Measurements from ENCODE around the gene SEC61G.

Gene SEC61G

GRCh38 chr7:54758702-54759592 is at the start of gene SEC61G:
TSS of gene SEC61G (minus strand) at chr7:54759211. CDS start at chr7:54757588, 1,623 bp downstream.
- Histone ChIP-seq H3K9me2 (replicated peaks; ENCODE audit: low read depth, low read length) (no peaks in the 10 kb centered on the region), H3F3A (ENCODE audit: low read depth) (no peaks in the 10 kb centered on the region), H3K79me2 (ENCODE audit: insufficient read depth, low read length) (peaks cover 56% of the 10 kb centered on the region), H3K4me1 (ENCODE audit: insufficient read depth, low read length, poor library complexity, severe bottlenecking) (peaks cover 31% of the 10 kb centered on the region), H3K27me3 (ENCODE audit: insufficient read depth, low read length, poor library complexity, severe bottlenecking) (peaks cover 3% of the 10 kb centered on the region), H4K20me1 (ENCODE audit: insufficient read depth, low read length, poor library complexity, severe bottlenecking) (peaks cover 41% of the 10 kb centered on the region), H3K4me3 (ENCODE audit: low read length, poor library complexity, severe bottlenecking) (peak within 1 kb of the TSS; percentile 98), H3K9ac (ENCODE audit: low read depth, low read length, poor library complexity, severe bottlenecking) (peak within 1 kb of the TSS; percentile 92), H3K9me3 (ENCODE audit: insufficient read depth, low read depth, low read length) (no peaks in the 10 kb centered on the region), H3K36me3 (ENCODE audit: insufficient read depth, low read length) (peaks cover 7% of the 10 kb centered on the region; the same call in 1 of the 2 replicates), H3K4me2 (ENCODE audit: low read depth, low read length, poor library complexity, severe bottlenecking) (peak within 1 kb of the TSS; percentile 93), H2AFZ (ENCODE audit: low read length) (peak within 1 kb of the TSS; percentile 97)
- no peak for TF ChIP-seq CTCF (conservative IDR thresholded peaks at IDR 0.05; ENCODE audit: low read length)
- no peak for TF ChIP-seq EZH2phosphoT487 (IDR thresholded peaks at IDR 0.05; ENCODE audit: borderline replicate concordance)

- H3K4me1 ChIP-seq (ENCODE audit: insufficient read depth, low read length, poor library complexity, severe bottlenecking) = no peaks in the 10 kb centered on the region
- no peaks in the 10 kb centered on the region for H3K9me3 ChIP-seq (ENCODE audit: insufficient read depth, low read depth, low read length)
- H3K27me3 ChIP-seq (ENCODE audit: insufficient read depth, low read length, poor library complexity, severe bottlenecking) = no peaks in the 10 kb centered on the region
- no peaks in the 10 kb centered on the region for H3K36me3 ChIP-seq (ENCODE audit: insufficient read depth, low read length)
- H3K9ac ChIP-seq (ENCODE audit: low read depth, low read length, poor library complexity, severe bottlenecking) = no peak overlapping the region
- no peak overlapping the region for H3K4me3 ChIP-seq (ENCODE audit: low read length, poor library complexity, severe bottlenecking)
- no peaks in the 10 kb centered on the region for H4K20me1 ChIP-seq (ENCODE audit: insufficient read depth, low read length, poor library complexity, severe bottlenecking)
- H2AFZ ChIP-seq (ENCODE audit: low read length) = no peak overlapping the region
- TF ChIP-seq CTCF (conservative IDR thresholded peaks at IDR 0.05; ENCODE audit: low read length) (no peak), EZH2phosphoT487 (IDR thresholded peaks at IDR 0.05; ENCODE audit: borderline replicate concordance) (no peak)
- no peaks in the 10 kb centered on the region for H3K79me2 ChIP-seq (ENCODE audit: insufficient read depth, low read length)
- H3F3A ChIP-seq (ENCODE audit: low read depth) = no peaks in the 10 kb centered on the region
- H3K4me2 ChIP-seq (ENCODE audit: low read depth, low read length, poor library complexity, severe bottlenecking) = no peak overlapping the region
- H3K9me2 ChIP-seq (replicated peaks; ENCODE audit: low read depth, low read length) = no peaks in the 10 kb centered on the region; the same call in 1 of the 2 replicates
Measured at GRCh38 chr7:54802841-54803240, 43.8 kb upstream of the SEC61G start.

GRCh38 chr7:54802114-54802513 is 43.1 kb upstream of the SEC61G start:
- no peaks in the 10 kb centered on the region for H3K4me1 ChIP-seq (ENCODE audit: insufficient read depth, low read length, poor library complexity, severe bottlenecking)
- no peaks in the 10 kb centered on the region for H3F3A ChIP-seq (ENCODE audit: low read depth)
- H3K4me2 ChIP-seq (ENCODE audit: low read depth, low read length, poor library complexity, severe bottlenecking) = no peak overlapping the region
- no peak overlapping the region for H3K4me3 ChIP-seq (ENCODE audit: low read length, poor library complexity, severe bottlenecking)
- no peak overlapping the region for H3K9ac ChIP-seq (ENCODE audit: low read depth, low read length, poor library complexity, severe bottlenecking)
- no peak for TF ChIP-seq EZH2phosphoT487 (IDR thresholded peaks at IDR 0.05; ENCODE audit: borderline replicate concordance)
- H4K20me1 ChIP-seq (ENCODE audit: insufficient read depth, low read length, poor library complexity, severe bottlenecking) = no peaks in the 10 kb centered on the region
- no peaks in the 10 kb centered on the region for H3K9me2 ChIP-seq (replicated peaks; ENCODE audit: low read depth, low read length)
- no peak overlapping the region for H2AFZ ChIP-seq (ENCODE audit: low read length)
- no peaks in the 10 kb centered on the region for H3K36me3 ChIP-seq (ENCODE audit: insufficient read depth, low read length)
- H3K79me2 ChIP-seq (ENCODE audit: insufficient read depth, low read length) = no peaks in the 10 kb centered on the region
- no peaks in the 10 kb centered on the region for H3K9me3 ChIP-seq (ENCODE audit: insufficient read depth, low read depth, low read length)
- no peaks in the 10 kb centered on the region for H3K27me3 ChIP-seq (ENCODE audit: insufficient read depth, low read length, poor library complexity, severe bottlenecking)

All from Loucy (cell line).